ENCODE results near the gene TBC1D10A.

Gene TBC1D10A

GRCh38 chr22:30265131-30265720, 61.5 kb downstream of the TBC1D10A start:
- FAIRE-seq = no peak

GRCh38 chr22:30263883-30264282, 62.9 kb downstream of the TBC1D10A start:
- no peak for FAIRE-seq

- peak; percentile 8 for FAIRE-seq
Measured at GRCh38 chr22:30262917-30263741, 63.6 kb downstream of the TBC1D10A start.

GRCh38 chr22:30262112-30262511, 64.6 kb downstream of the TBC1D10A start:
- FAIRE-seq = no peak

GRCh38 chr22:30261134-30261533, 65.6 kb downstream of the TBC1D10A start:
- FAIRE-seq = no peak

GRCh38 chr22:30260682-30261081, 66.1 kb downstream of the TBC1D10A start:
- no peak for FAIRE-seq

GRCh38 chr22:30260276-30260675, 66.5 kb downstream of the TBC1D10A start:
- no peak for FAIRE-seq

GRCh38 chr22:30254314-30254713, 72.4 kb downstream of the TBC1D10A start:
- FAIRE-seq = no peak

GRCh38 chr22:30253205-30253852, 73.4 kb downstream of the TBC1D10A start:
- FAIRE-seq = no peak

- FAIRE-seq = no peak
Measured at GRCh38 chr22:30252411-30253204, 74.1 kb downstream of the TBC1D10A start.

- no peak for FAIRE-seq
Measured at GRCh38 chr22:30251711-30252110, 75.0 kb downstream of the TBC1D10A start.

- no peak for FAIRE-seq
Measured at GRCh38 chr22:30250661-30251267, 76.0 kb downstream of the TBC1D10A start.

GRCh38 chr22:30250039-30250565, 76.6 kb downstream of the TBC1D10A start:
- no peak for FAIRE-seq

- FAIRE-seq = no peak
Measured at GRCh38 chr22:30249049-30250038, 77.4 kb downstream of the TBC1D10A start.

GRCh38 chr22:30248484-30248883, 78.3 kb downstream of the TBC1D10A start:
- FAIRE-seq = no peak

- no peak for FAIRE-seq
Measured at GRCh38 chr22:30247974-30248373, 78.8 kb downstream of the TBC1D10A start.

- FAIRE-seq = no peak
Measured at GRCh38 chr22:30247561-30247960, 79.2 kb downstream of the TBC1D10A start.

- FAIRE-seq = no peak
Measured at GRCh38 chr22:30246814-30247376, 79.8 kb downstream of the TBC1D10A start.

GRCh38 chr22:30245985-30246813, 80.5 kb downstream of the TBC1D10A start, which contains the start of gene LIF:
Gene LIF (minus strand): TSS chr22:30246759. CDS start chr22:30246695, 64 bp downstream.
- FAIRE-seq = no peak

All from endometrium (tissue), 2 donors.